Suppressor macrophage treated with lipopolysaccharide for 1 hour (primary cell): ENCODE measurements around the gene CTPS2.
"Not testable (repeated sequence)": the region's sequence is repeated elsewhere in the genome, so short reads cannot be mapped to it uniquely, and the experiment has no call there.

Experiments
- DNase-seq, 3 donors: peaks; one replicate each; pipeline ENCODE4 v3.0.0-alpha.2; 2020 to 2022

The CTPS2 gene

DNA sequence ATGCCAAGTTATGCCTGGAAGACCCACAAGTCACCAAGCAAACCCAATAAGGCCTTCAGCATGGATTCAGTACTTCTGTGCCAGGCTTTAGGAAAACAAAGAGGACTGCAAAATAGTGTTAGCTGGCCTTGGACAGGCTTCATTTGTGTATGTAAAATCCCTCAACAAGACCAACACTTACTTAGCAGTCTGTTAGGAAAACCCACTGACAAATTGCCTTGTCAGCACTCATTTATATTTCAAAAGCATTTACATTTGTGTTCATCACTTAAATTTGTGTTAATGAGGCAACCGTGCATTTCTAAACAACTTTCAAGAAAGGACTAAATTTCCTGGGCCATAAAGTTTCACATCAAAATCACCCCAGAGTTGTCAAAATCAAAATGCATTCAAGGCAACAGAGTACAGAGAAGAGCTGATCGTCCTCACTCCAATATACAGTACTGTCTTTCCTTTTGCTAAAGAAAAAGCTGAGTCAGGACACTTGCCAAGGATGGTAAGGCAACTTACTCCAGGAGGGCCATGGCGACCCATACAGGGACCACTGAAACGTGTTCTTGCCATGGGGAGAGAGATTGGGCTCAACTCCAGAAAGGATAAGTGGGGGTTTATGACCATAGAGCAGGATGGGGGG, 61.0 kb downstream of the CTPS2 start:
- DNase-seq: no peak

DNA sequence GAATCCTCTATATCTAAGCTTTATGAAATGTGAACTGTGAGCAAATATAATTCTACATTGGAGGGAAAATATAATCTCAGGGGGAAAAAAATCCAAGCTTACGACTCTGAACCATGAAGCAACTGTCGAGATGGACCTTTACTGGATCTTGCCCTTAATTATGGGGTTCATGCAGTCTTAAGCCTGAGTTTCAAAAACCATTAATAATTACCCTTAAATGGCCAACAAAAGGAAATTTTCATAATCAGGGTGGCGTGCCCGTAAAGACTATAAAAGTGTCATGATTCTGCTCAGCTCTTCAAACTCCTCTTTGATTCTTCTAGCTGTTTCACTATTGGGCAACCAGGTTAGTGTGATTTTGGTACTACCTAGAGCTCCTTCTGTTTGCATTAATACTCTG, 62.6 kb downstream of the CTPS2 start, which contains the start of gene S100G:
Gene S100G, plus strand, starts transcription at position 301 of the 400 bp plus-strand sequence. CDS start 849 bp downstream, outside the sequence.
- no peak for DNase-seq

DNA sequence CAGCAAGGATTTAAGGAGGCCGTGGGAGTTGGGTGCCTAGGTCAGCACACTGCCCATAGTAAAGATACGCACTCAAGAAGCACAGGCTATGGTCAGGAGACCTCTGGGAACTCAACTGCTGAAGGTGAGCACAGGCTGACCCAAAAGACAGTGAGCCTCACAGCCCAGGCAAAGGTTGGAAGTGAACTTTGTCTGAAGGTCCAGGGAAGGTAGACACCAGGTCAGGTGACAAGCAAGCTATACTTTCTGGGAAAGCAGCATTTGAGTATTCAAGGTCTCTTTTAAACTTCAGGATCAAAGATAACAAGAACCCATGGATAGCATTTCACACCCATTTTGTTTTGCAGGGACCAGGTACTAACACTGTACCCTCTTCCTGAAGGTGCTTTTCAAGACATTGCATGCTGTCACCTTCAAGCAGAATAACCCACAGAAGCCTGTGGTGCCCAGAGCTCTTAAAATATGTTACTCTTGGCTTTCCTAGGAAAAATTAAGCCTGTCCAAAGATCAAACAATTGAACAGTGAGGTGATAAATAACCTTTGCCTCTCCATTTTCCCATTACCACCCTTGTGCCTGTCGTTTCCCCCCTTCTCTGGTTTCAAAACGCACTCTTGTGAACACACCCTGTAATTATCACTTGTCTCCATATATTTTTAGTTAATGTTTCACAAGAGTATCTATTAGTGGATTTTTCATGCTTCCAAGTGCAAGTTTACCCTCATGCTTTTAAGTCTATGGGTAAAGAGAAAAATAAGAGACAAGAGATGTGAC, 65.9 kb downstream of the CTPS2 start:
- no peak for DNase-seq

GRCh38 chrX:16643176-16643575, 69.3 kb downstream of the CTPS2 start:
- DNase-seq: no peak

DNA sequence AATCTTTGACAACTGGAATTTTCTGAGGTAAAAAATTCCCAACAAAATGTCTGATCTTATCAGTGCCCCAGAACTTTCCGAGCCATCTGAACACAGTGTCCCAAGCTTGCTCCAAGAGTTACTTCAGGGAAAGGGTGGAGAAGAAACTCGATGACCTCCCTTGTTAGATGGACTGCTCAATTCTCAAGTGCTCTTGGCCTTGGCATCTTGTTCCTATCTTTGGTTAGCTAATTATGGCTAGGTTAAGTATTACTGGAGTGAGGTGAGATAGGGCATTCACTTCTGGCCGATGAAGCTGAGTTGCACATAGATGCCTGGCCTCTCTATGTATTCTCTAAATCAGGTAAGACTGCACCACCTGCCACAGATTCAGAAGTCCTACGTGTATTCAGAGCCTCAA, 71.6 kb downstream of the CTPS2 start:
- no peak for DNase-seq

GRCh38 chrX:16639966-16640365, 72.5 kb downstream of the CTPS2 start:
- no peak for DNase-seq

DNA sequence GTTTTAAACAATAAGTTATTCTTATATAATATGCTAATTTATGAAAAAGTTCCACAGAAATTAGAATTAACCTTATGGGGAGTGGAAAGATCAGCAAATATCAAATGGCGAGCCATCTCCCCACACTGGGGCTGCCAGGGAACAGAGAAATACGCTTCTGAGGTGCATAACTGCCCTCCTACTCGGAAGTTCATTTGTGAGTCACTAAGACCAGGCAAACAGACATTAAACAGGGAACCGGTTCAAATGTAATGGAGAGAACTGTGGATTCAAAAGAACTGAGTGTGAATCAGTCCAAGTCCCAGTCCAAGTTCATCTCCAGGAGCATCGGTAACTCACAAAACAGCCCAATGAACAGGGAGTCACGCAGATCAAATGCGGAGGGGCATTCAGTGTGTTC, 73.9 kb downstream of the CTPS2 start:
- DNase-seq: no peak

- no peak for DNase-seq
Observed at GRCh38 chrX:16635596-16635995, 76.9 kb downstream of the CTPS2 start.

GRCh38 chrX:16635040-16635439, 77.4 kb downstream of the CTPS2 start:
- DNase-seq: no peak

GRCh38 chrX:16633754-16634153, 78.7 kb downstream of the CTPS2 start:
- DNase-seq: no peak

DNA sequence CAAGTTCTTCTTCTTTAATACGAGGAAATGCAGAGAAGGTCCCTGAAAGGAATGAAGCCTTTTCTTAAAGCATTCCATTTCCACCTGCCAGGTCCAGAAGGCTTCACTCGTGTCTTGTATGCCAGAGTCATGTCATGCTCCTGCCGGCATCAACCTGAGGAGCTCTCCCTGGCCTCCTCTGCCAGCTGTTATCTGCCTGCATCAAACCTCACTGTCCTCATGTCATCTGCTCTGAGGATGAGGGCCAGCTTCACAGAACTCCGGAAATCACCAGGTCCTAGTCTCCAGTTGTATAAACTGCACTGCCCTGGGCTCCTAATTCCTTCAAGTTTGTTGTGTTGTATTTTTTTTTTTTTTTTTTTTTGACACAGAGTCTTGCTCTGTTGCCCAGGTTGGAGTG, 82.6 kb downstream of the CTPS2 start:
- no peak for DNase-seq

GRCh38 chrX:16628946-16629595, 83.4 kb downstream of the CTPS2 start:
- no peak for DNase-seq

DNA sequence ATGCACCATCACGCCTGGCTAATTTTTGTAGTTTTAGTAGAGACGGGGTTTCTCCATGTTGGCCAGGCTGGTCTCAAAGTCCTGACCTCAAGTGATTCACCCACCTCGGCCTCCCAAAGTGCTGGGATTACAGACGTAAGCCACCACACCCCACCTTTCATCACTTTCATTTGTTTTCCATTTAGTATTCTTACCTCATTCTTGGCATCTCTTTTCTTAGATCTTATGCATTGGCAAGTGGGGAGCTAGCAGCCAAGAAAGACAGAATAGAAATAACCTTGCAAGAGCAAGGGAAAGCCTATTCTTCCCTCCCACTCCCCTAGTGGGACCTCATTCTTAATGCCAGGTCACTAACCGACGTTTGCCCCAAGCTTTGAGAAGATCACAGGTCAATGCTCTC, 84.0 kb downstream of the CTPS2 start:
- not testable (repeated sequence) for DNase-seq

DNA sequence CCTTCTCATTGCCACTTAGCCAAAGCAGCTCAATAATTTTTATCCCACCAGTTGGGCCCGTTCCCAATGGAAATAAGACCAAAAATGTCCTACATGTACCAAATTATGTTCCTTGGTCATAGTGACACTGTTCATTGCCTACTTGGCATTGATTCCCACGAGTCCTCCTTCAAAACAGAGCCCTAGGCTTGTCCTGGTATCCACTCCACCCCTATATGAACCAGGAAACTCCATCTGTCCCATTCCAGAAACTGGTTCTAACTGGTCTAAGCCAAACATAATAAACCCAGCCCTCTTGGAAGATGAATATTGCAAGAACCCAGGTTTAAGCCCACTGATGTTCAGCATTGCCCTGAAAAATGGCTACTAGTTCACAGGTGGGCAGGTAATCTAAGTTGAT, 93.4 kb downstream of the CTPS2 start:
- no peak for DNase-seq

GRCh38 chrX:16618422-16618821, 94.0 kb downstream of the CTPS2 start:
- no peak for DNase-seq

DNA sequence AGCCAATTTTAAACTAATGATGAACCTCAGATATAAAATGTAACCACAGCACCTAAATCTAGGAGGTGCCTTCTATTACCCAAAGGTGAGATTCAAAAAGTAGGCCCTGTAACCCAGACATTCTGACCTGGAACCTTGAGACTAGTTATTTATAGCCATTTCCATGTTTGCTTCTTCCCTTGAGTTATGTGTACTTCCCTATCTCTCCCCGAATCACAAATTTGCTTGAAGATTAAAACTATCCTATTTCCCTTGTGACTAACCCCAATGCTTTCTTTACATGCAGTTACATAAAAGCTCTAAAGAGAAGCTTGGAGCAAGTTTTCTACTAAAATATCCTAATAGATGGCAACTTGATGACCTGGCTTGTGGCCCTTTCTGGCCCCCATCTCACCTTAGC, 95.1 kb downstream of the CTPS2 start:
- no peak for DNase-seq

DNA sequence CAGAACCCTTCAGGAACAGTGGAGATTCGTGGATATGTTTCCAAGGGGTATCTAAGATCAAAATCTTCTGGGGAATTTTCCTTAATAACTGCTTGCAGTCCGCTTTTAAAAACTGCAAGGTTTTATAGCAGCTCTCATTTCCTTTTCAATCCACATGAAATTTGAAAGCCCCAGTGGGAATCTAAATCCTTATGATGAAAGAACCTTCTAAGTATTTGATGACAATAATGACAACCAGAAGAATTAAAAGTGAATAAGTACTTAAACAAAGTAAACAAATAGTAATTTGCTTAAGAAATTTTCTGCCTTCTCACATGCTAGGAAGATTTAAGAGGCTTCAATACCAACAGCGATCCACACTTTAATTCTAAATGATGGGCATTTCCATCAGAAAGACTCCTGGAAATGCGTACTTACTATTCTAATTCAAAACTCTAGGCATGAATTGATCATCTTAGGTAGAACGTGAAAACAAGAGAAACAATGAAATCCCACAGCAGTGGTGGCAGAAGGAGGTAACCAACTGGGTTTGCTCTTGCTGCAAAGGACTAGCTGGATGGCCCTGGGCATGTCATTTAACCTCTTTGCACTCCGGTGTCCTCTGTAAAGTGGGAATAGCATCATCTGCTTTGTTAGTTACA, 100.1 kb downstream of the CTPS2 start:
- DNase-seq: no peak

DNA sequence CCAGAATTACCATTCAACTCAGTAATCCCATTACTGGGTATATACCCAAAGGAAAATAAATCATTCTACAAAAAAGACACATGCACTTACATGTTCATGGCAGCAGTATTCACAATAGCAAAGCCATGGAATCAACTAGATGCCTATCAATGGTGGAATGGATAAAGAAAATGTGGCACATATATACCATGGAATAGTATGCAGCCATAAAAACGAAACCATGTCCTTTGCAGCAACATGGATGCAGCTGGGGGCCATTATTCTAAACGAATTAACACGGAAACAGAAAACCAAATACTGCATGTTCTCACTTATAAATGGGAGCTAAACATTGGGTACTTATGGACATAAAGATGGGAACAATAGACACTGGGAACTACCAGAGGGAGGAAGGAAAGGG, 101.8 kb downstream of the CTPS2 start:
- not testable (repeated sequence) for DNase-seq

GRCh38 chrX:16610121-16610621, 102.3 kb downstream of the CTPS2 start:
- no peak for DNase-seq

GRCh38 chrX:16606142-16606720, 106.2 kb downstream of the CTPS2 start:
- DNase-seq: no peak

- DNase-seq: no peak
Observed at GRCh38 chrX:16604337-16604736, 108.1 kb downstream of the CTPS2 start.

DNA sequence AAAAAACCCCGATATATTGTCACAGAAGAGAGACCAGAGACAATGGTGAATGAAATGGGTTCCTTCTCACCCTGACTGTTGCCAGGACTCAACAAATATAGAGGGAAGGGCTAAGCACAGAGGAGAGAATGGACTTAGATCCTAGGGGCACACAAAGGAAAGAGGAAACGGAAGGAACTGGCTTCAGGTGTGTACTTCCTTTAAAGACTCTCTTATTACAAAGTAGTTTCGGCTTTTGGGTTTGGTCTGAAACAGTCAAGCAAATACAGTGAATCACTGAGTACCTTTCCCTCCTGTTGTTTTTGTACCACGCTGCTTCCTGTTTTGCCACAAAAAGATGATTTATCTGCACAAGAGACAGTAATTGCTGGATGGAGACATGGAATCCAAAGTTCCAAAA, 108.6 kb downstream of the CTPS2 start:
- DNase-seq: no peak

- DNase-seq: not testable (repeated sequence)
Observed at GRCh38 chrX:16603235-16603634, 109.2 kb downstream of the CTPS2 start.
